Neutrophil (primary cell): Measurements from ENCODE around the gene ZBTB20.

Experiments
- H3K27ac ChIP-seq: fragments of 200-600 bp; sonication (generic); 2 replicates; pipeline ENCODE4 v1.5.1; 2016; ENCODE audit warnings: mild to moderate bottlenecking, moderate library complexity
- H3K27me3 ChIP-seq: fragments of 200-600 bp; sonication (generic); 2 replicates; pipeline ENCODE4 v1.6.0; 2016; ENCODE audit warnings: mild to moderate bottlenecking
- H3K36me3 ChIP-seq: fragments of 200-600 bp; sonication (generic); 2 replicates; pipeline ENCODE4 v1.5.1; 2017
- H3K4me1 ChIP-seq, 2 experiments: fragments of 200-600 bp in 1 of 2; sonication (generic) in 1 of 2; 1 replicate in 1 of 2; 2 replicates in 1 of 2; pipeline versions ENCODE4 v1.5.1 to v1.6.1; 2013 to 2016; ENCODE audit warnings: low read depth in 1 of 2, low read length in 1 of 2, mild to moderate bottlenecking in 1 of 2, moderate library complexity in 1 of 2; ENCODE audit not compliant: control insufficient read depth in 1 of 2, insufficient read depth in 1 of 2
- H3K4me3 ChIP-seq, 2 experiments: fragments of 200-600 bp in 1 of 2; sonication (generic) in 1 of 2; 1 replicate in 1 of 2; 2 replicates in 1 of 2; pipeline ENCODE4 v1.5.1; 2013 to 2016; ENCODE audit warnings: low read depth in 1 of 2, low read length in 1 of 2, mild to moderate bottlenecking in 1 of 2, moderate library complexity in 1 of 2
- H3K9me3 ChIP-seq: fragments of 200-600 bp; sonication (generic); 2 replicates; pipeline ENCODE4 v1.5.1; 2016
- TF ChIP-seq, protein P1 (sequence below): fragments of 200-600 bp; sonication (generic); IDR thresholded peaks from 2 replicates; pipeline ENCODE4 v1.5.1; 2016; ENCODE audit warnings: antibody characterized with exemption

ZBTB20 gene

GRCh38 chr3:115169808-115170207 lies 22.7 kb upstream of the ZBTB20 start:
- Histone ChIP-seq H3K36me3 (no peaks in the 10 kb centered on the region), H3K4me3 (no peak overlapping the region), H3K27ac (no peak overlapping the region), H3K27me3 (no peaks in the 10 kb centered on the region), H3K9me3 (no peaks in the 10 kb centered on the region), H3K4me1 (peaks cover 3 to 13% of the 10 kb centered on the region in 2 experiments)
- TF ChIP-seq, protein P1, sequence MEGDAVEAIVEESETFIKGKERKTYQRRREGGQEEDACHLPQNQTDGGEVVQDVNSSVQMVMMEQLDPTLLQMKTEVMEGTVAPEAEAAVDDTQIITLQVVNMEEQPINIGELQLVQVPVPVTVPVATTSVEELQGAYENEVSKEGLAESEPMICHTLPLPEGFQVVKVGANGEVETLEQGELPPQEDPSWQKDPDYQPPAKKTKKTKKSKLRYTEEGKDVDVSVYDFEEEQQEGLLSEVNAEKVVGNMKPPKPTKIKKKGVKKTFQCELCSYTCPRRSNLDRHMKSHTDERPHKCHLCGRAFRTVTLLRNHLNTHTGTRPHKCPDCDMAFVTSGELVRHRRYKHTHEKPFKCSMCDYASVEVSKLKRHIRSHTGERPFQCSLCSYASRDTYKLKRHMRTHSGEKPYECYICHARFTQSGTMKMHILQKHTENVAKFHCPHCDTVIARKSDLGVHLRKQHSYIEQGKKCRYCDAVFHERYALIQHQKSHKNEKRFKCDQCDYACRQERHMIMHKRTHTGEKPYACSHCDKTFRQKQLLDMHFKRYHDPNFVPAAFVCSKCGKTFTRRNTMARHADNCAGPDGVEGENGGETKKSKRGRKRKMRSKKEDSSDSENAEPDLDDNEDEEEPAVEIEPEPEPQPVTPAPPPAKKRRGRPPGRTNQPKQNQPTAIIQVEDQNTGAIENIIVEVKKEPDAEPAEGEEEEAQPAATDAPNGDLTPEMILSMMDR: no peak

- Histone ChIP-seq H3K9me3 (no peaks in the 10 kb centered on the region), H3K4me1 (peaks cover 13 to 22% of the 10 kb centered on the region in 2 experiments), H3K36me3 (no peaks in the 10 kb centered on the region), H3K4me3 (no peak overlapping the region), H3K27ac (no peak overlapping the region), H3K27me3 (no peaks in the 10 kb centered on the region)
- TF ChIP-seq, protein P1: no peak
These were observed 18.6 kb upstream of the ZBTB20 start for GRCh38 chr3:115165701-115166100.

- Histone ChIP-seq H3K27ac (no peak overlapping the region), H3K4me3 (no peak overlapping the region), H3K4me1 (peaks cover 13 to 22% of the 10 kb centered on the region in 2 experiments), H3K9me3 (no peaks in the 10 kb centered on the region), H3K36me3 (no peaks in the 10 kb centered on the region), H3K27me3 (no peaks in the 10 kb centered on the region)
- TF ChIP-seq, protein P1: no peak
These were observed 18.2 kb upstream of the ZBTB20 start for GRCh38 chr3:115165266-115165665.

DNA sequence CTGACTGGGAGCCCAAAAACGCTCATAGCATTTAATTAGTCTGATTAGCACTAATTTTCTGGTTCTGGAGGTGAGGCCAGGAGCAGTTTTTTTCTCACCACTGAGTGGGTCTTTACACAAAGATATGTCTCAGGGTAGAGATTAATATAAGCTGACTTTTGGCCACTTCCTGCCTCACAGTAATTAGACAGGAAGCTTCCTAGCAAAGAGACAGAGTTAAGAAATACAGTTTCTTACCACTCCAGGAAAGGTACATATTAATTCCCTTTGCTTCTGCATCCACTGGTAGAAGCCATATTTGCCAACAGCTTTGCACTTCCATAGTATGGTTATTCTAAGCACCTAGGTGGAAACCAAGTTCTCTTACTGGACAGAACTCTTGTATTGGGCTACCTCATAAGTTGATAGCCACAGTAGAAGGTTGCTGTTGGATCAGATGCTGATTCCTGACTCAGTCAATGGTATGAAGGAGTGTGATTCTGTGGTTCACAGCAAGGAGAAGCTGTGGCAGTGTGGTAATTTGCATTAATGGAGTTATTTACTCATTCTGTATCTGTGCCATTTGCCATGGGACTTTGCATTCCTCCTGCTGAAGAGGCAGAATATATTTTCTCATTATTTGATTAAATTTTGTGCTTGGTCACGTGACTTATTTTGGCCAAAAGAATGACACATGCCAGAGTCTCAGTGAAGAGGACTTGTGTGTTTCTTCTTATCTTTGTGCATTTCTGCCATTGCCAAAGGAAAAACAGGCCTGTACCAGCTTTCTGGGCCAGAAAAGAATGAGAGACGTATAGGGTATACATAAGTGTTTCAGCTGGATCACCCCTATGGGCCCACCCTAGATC lies 17.5 kb upstream of the ZBTB20 start:
- Histone ChIP-seq H3K9me3 (no peaks in the 10 kb centered on the region), H3K4me3 (no peak overlapping the region), H3K27ac (no peak overlapping the region)

DNA sequence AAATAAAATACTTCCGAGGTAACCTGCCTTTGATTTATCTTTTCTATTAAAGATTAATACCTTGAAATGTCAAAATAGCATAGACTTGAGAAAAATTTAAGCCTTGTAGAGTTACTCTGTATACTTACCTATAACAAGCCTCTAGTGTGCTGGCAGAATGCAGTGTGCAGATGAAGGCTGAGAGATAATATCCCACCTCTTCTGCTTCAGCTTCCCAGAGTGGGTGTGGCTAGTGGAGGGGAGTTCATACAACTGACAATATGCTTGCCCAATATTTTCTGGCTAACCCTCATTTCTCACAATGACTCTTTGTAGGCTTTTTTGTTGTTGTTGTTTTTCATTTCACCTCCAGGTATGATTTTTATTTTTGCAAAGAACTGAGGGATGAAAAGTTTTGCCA lies 15.7 kb upstream of the ZBTB20 start:
- TF ChIP-seq, protein P1: no peak
- Histone ChIP-seq H3K36me3 (no peaks in the 10 kb centered on the region), H3K4me3 (no peak overlapping the region), H3K27me3 (no peaks in the 10 kb centered on the region), H3K9me3 (no peaks in the 10 kb centered on the region), H3K4me1 (peaks cover 11 to 14% of the 10 kb centered on the region in 2 experiments), H3K27ac (no peak overlapping the region)

More for the DNA sequence above, 17.5 kb upstream of the ZBTB20 start:
- TF ChIP-seq, protein P1: no peak
- peaks cover 13 to 22% of the 10 kb centered on the region in 2 experiments for H3K4me1 ChIP-seq
- H3K36me3 ChIP-seq: no peaks in the 10 kb centered on the region
- no peaks in the 10 kb centered on the region for H3K27me3 ChIP-seq
